HepG2 (cell line): Measurements from ENCODE around the gene RPRD2. TPM values are rescaled to one million over a fixed set of nuclear protein-coding genes. Genes with fewer than 3 reads are reported as not detected.

Source experiments
- ADNP ChIP-seq: sonication (generic); formaldehyde crosslinking; IDR thresholded peaks from 2 replicates; pipeline ENCODE4 v1.4.0; 2020; ENCODE audit warnings: missing genetic modification reagents
- CEBPG ChIP-seq: IDR thresholded peaks from 2 replicates; pipeline ENCODE4 v1.6.1; 2016
- CERS6 ChIP-seq: sonication (generic); formaldehyde crosslinking; IDR thresholded peaks from 2 replicates; pipeline ENCODE4 v1.5.0; 2020; ENCODE audit warnings: missing genetic modification reagents
- HDAC1 ChIP-seq: sonication (generic); formaldehyde crosslinking; IDR thresholded peaks from 2 replicates; pipeline ENCODE4 v1.5.1; 2020; ENCODE audit warnings: mild to moderate bottlenecking, missing genetic modification reagents
- HMG20B ChIP-seq: conservative IDR thresholded peaks from 2 replicates; pipeline ENCODE4 v1.6.1; 2016; ENCODE audit warnings: missing genetic modification reagents, missing compliant biosample characterization
- KAT7 ChIP-seq: IDR thresholded peaks from 2 replicates; pipeline ENCODE4 v1.6.1; 2018; ENCODE audit warnings: borderline replicate concordance, missing compliant biosample characterization
- MAF1 ChIP-seq: sonication (generic); formaldehyde crosslinking; IDR thresholded peaks from 2 replicates; pipeline ENCODE4 v1.5.0; 2020; ENCODE audit warnings: missing genetic modification reagents, borderline replicate concordance
- PAF1 ChIP-seq: IDR thresholded peaks from 2 replicates; pipeline ENCODE4 v1.6.1; 2016; ENCODE audit warnings: missing genetic modification reagents, missing compliant biosample characterization
- RXRA ChIP-seq: sonication (generic); formaldehyde crosslinking; IDR thresholded peaks from 2 replicates; pipeline ENCODE4 v1.5.1; 2020; ENCODE audit warnings: missing genetic modification reagents
- TARDBP ChIP-seq: sonication (generic); formaldehyde crosslinking; IDR thresholded peaks from 2 replicates; pipeline ENCODE4 v1.8.0; 2022; ENCODE audit warnings: mild to moderate bottlenecking, missing genetic modification reagents
- TEF ChIP-seq: sonication (generic); formaldehyde crosslinking; IDR thresholded peaks from 2 replicates; pipeline ENCODE4 v1.5.0; 2020; ENCODE audit warnings: missing genetic modification reagents
- ZBTB37 ChIP-seq: sonication (generic); formaldehyde crosslinking; IDR thresholded peaks from 2 replicates; pipeline ENCODE4 v1.4.0; 2020; ENCODE audit warnings: mild to moderate bottlenecking, missing genetic modification reagents
- ZNF646 ChIP-seq: sonication (generic); formaldehyde crosslinking; IDR thresholded peaks from 2 replicates; pipeline ENCODE4 v1.9.0; 2021; ENCODE audit warnings: mild to moderate bottlenecking, missing genetic modification reagents
- ZNF687 ChIP-seq: sonication (generic); formaldehyde crosslinking; IDR thresholded peaks from 2 replicates; pipeline ENCODE4 v1.5.1; 2020; ENCODE audit warnings: mild to moderate bottlenecking, missing genetic modification reagents, moderate library complexity
- polyA plus RNA-seq, 8 experiments: library from polyadenylated mRNA; depleted of rRNA in 3 of 8; stranded (reverse) in 7 of 8; unstranded in 1 of 8; fragments of >200 nt; fragmentation: Illumina TruSeq in 4 of 8; extraction: Trizol in 4 of 8; gene quantifications; 2 replicates each; pipeline versions ENCODE4 v1.2.1 to v1.2.3, GENCODE V29; 2011 to 2016; ENCODE audit warnings: low read depth in 4 of 8, missing spikeins in 1 of 8, mixed read lengths in 1 of 8; ENCODE audit not compliant: insufficient read depth in 1 of 8
- total RNA-seq, 5 experiments: library from RNA; depleted of rRNA; stranded (reverse); fragments of >200 nt; fragmentation: Illumina TruSeq; extraction: Trizol; gene quantifications; 2 replicates each; pipeline ENCODE4 v1.2.3, GENCODE V29; 2016; ENCODE audit warnings: low read depth in 1 of 5

RPRD2 gene
- total and polyA plus RNA-seq, 2 of the 13 experiments (the other 11 are each of a cell fraction or from before 2014, with no cell fraction given), result 8.0 to 8.9 TPM

GRCh38 chr1:150486966-150487762 lies 123.2 kb downstream of the RPRD2 start, which contains the start of gene TARS2 (continued):
- no peak for TF ChIP-seq ZNF646 (CRISPR knock-in tag)
- TF ChIP-seq TARDBP, result peak; percentile 96
- peak; percentile 69 for TF ChIP-seq ZNF687 (CRISPR knock-in tag)
- TF ChIP-seq ZBTB37 (CRISPR knock-in tag), result no peak
- TF ChIP-seq MAF1 (CRISPR knock-in tag), result 0 out of 2 replicates have a peak, but pooled peaks have one; percentile 40
- TF ChIP-seq ADNP (CRISPR knock-in tag), result no peak
- TF ChIP-seq HMG20B, result peak; percentile 77
- no peak; the same call in 1 of the 2 replicates for TF ChIP-seq TEF (CRISPR knock-in tag)
- TF ChIP-seq CEBPG (CRISPR knock-in tag), result peak; percentile 47; the same call in 1 of the 2 replicates
- peak; percentile 62 for TF ChIP-seq RXRA (CRISPR knock-in tag)
- peak; percentile 88 for TF ChIP-seq HDAC1 (CRISPR knock-in tag)
- TF ChIP-seq PAF1 (CRISPR knock-in tag), result no peak
- peak; percentile 79 for TF ChIP-seq KAT7 (CRISPR knock-in tag)
- no peak for TF ChIP-seq CERS6 (CRISPR knock-in tag)
